GM12878 (cell line): ENCODE data around the gene CHAF1A. TPM values are rescaled to one million over a fixed set of nuclear protein-coding genes. Genes with fewer than 3 reads are reported as not detected.

Experiments used
- ATAC-seq: fragments of 200-7000 bp; cut with Tn5 transposase; 3 replicates; pipeline ENCODE4 v1.9.1; 2020; ENCODE audit warnings: mild to moderate bottlenecking, moderate library complexity
- BruUV-seq: library from RNA; stranded (reverse); fragments of 400-500 nt; replicated peaks from 2 replicates; lab custom pipeline; 2021; lab: Mats Ljungman, UMichigan
- CTCF ChIA-PET: fragments of 300-600 bp; sonication (Branson Sonifier 250); formaldehyde crosslinking; extraction: SDS; loops from one replicate; lab custom pipeline; 2021; ENCODE audit warnings: inconsistent platforms; lab: Yijun Ruan, JAX
- POLR2A ChIA-PET: fragments of 350-600 bp; formaldehyde crosslinking; extraction: SDS; loops from one replicate; lab custom pipeline; 2021; ENCODE audit warnings: inconsistent platforms; lab: Charles Lee
- RAD21 ChIA-PET: fragments of 300-600 bp; sonication (Branson Sonifier 250); formaldehyde crosslinking; loops from one replicate; lab custom pipeline; 2023; ENCODE audit warnings: antibody characterized with exemption; ENCODE audit not compliant: unreplicated experiment; lab: Charles Lee
- SMC1A ChIA-PET: fragments of 300-600 bp; sonication (Branson Sonifier 250); formaldehyde crosslinking; loops from one replicate; lab custom pipeline; 2023; ENCODE audit not compliant: unreplicated experiment, uncharacterized antibody; lab: Charles Lee
- DNase-seq: peaks from one replicate; pipeline ENCODE4 v3.0.0-alpha.2; 2011; ENCODE audit warnings: low read depth, low spot score
- FAIRE-seq: peaks from 3 replicates; lab custom pipeline; 2011; peaks lifted over from hg19 to GRCh38; lab: Jason Lieb, UNC
- H2AFZ ChIP-seq: 2 replicates; pipeline ENCODE4 v1.6.0; 2011; ENCODE audit warnings: low read depth, low read length, control low read depth; ENCODE audit not compliant: control insufficient read depth
- H3K27ac ChIP-seq: 2 replicates; pipeline ENCODE4 v1.5.1; 2011; ENCODE audit warnings: control low read depth; ENCODE audit not compliant: control insufficient read depth, insufficient read depth
- H3K27me3 ChIP-seq, 2 experiments: replicated peaks in 1 of 2; 2 replicates each; pipeline versions ENCODE4 v1.6.0 to v1.6.1; 2011; ENCODE audit warnings: low read length in 1 of 2; ENCODE audit not compliant: control insufficient read depth in 2 of 2, insufficient read depth in 2 of 2
- H3K36me3 ChIP-seq, 2 experiments: 2 replicates each; pipeline ENCODE4 v1.5.1; 2011; ENCODE audit warnings: low read length in 1 of 2; ENCODE audit not compliant: control insufficient read depth in 2 of 2, insufficient read depth in 2 of 2
- H3K4me1 ChIP-seq: 2 replicates; pipeline ENCODE4 v1.6.1; 2011; ENCODE audit warnings: mild to moderate bottlenecking, low read length, moderate library complexity, mixed read lengths; ENCODE audit not compliant: control insufficient read depth, insufficient read depth
- H3K4me2 ChIP-seq: 2 replicates; pipeline ENCODE4 v1.6.0; 2011; ENCODE audit warnings: control low read depth; ENCODE audit not compliant: control insufficient read depth, insufficient read depth
- H3K4me3 ChIP-seq: fragments of 200-600 bp; sonication (generic); 2 replicates; pipeline ENCODE4 v1.5.1; 2016
- H3K79me2 ChIP-seq: 2 replicates; pipeline ENCODE4 v1.6.0; 2011; ENCODE audit warnings: low read length; ENCODE audit not compliant: control insufficient read depth, insufficient read depth
- H3K9ac ChIP-seq: 2 replicates; pipeline ENCODE4 v1.8.0; 2011; ENCODE audit warnings: low read length, control low read depth, mixed read lengths; ENCODE audit not compliant: control insufficient read depth, insufficient read depth
- H3K9me3 ChIP-seq: replicated peaks from 3 replicates; pipeline ENCODE4 v1.5.1; 2011; ENCODE audit warnings: mild to moderate bottlenecking, low read length; ENCODE audit not compliant: control insufficient read depth, insufficient read depth
- H4K20me1 ChIP-seq: 2 replicates; pipeline ENCODE4 v1.6.0; 2011; ENCODE audit not compliant: control insufficient read depth, insufficient read depth
- CEBPB ChIP-seq, 2 experiments: fragments of 150-350 bp in 1 of 2; IDR thresholded peaks; 2 replicates each; pipeline ENCODE4 v1.6.1; 2012 to 2014; ENCODE audit warnings: low read depth in 2 of 2, low read length in 2 of 2, borderline replicate concordance in 1 of 2, inconsistent platforms in 1 of 2
- HDGF ChIP-seq: fragments of 450-650 bp; IDR thresholded peaks from 2 replicates; pipeline ENCODE4 v1.6.1; 2016; ENCODE audit warnings: antibody characterized with exemption
- POLR2AphosphoS5 ChIP-seq: IDR thresholded peaks from 2 replicates; pipeline ENCODE4 v1.6.1; 2011; ENCODE audit warnings: mild to moderate bottlenecking, low read length, inconsistent platforms
- PRDM15 ChIP-seq: fragments of 450-650 bp; formaldehyde crosslinking; IDR thresholded peaks from 2 replicates; pipeline ENCODE4 v1.4.0; 2020; ENCODE audit warnings: mild to moderate bottlenecking, moderate library complexity
- SP1 ChIP-seq: IDR thresholded peaks from one replicate; pipeline ENCODE4 v1.6.1; 2011; ENCODE audit warnings: low read depth, low read length
- SUPT20H ChIP-seq: IDR thresholded peaks from 2 replicates; pipeline ENCODE4 v1.6.1; 2011; ENCODE audit warnings: low read depth, mild to moderate bottlenecking, low read length, moderate library complexity, borderline replicate concordance; ENCODE audit not compliant: control insufficient read depth
- YY1 ChIP-seq: IDR thresholded peaks from 2 replicates; pipeline ENCODE4 v1.6.1; 2011; ENCODE audit warnings: low read depth, mild to moderate bottlenecking, low read length
- ZNF24 ChIP-seq: fragments of 450-650 bp; IDR thresholded peaks from 2 replicates; pipeline ENCODE4 v1.6.1; 2017; ENCODE audit warnings: antibody characterized with exemption, mild to moderate bottlenecking
- WGBS: methylation state at CpG from one replicate; pipeline ENCODE4 v1.1.6; 2016; ENCODE audit warnings: low lambda C conversion rate; ENCODE audit not compliant: insufficient replicate concordance, insufficient coverage; ENCODE audit errors: missing lambda C conversion rate; 5-methylcytosine and 5-hydroxymethylcytosine counted together
- in situ Hi-C: fragments of 300-500 bp; cut with MboI; formaldehyde crosslinking; loops from 9 replicates; pipeline ENCODE4 v1.14.3; 2018; ENCODE audit warnings: mixed read lengths
- intact Hi-C: fragments of 100-400 bp; cut with micrococcal nuclease; formaldehyde crosslinking; loops from one replicate; pipeline ENCODE4 v1.14.2; 2022; ENCODE audit not compliant: unreplicated experiment
- polyA plus RNA-seq, 11 experiments: library from polyadenylated mRNA; depleted of rRNA in 4 of 11; unstranded in 6 of 11; stranded (reverse) in 5 of 11; fragments of >200 nt; fragmentation: Nextera tagmentation in 4 of 11; fragmentation: Illumina TruSeq in 1 of 11; extraction: Ambion mirVana in 4 of 11; extraction: Trizol in 1 of 11; gene quantifications; 1 replicate in 1 of 11; 2 replicates in 10 of 11; pipeline versions ENCODE4 v1.2.1 to v1.2.3, GENCODE V29; 2011 to 2016; ENCODE audit warnings: inconsistent platforms in 2 of 11, missing spikeins in 2 of 11, low read depth in 1 of 11
- total RNA-seq, 4 experiments: library from RNA; depleted of rRNA in 3 of 4; stranded (reverse); fragments of >200 nt in 3 of 4; fragmentation: Illumina TruSeq in 1 of 4; extraction: Trizol in 1 of 4; gene quantifications; 2 replicates each; pipeline versions ENCODE4 v1.2.1 to v1.2.3, GENCODE V29; 2013 to 2021
- TF ChIP-seq, protein P1 (sequence below): fragments of 450-650 bp; IDR thresholded peaks from 2 replicates; pipeline ENCODE4 v1.6.1; 2016; ENCODE audit warnings: mild to moderate bottlenecking
- TF ChIP-seq, protein P2 (sequence below): IDR thresholded peaks from 2 replicates; pipeline ENCODE4 v1.6.1; 2012; ENCODE audit warnings: improper control_type of control experiment, low read depth, low read length; ENCODE audit not compliant: insufficient replicate concordance

CHAF1A gene
- total and polyA plus RNA-seq, 10 of the 15 experiments (the other 5 are each of a cell fraction or from before 2014, with no cell fraction given), result 1.3 to 69.1 (median 34.2) TPM

GRCh38 chr19:4487572-4487971 is 85.1 kb downstream of the CHAF1A start:
- Histone ChIP-seq H3K4me1 (no peaks in the 10 kb centered on the region), H3K4me3 (no peak overlapping the region), H3K9me3 (no peaks in the 10 kb centered on the region), H3K9ac (no peak overlapping the region), H3K4me2 (no peak overlapping the region), H3K79me2 (no peaks in the 10 kb centered on the region), H3K36me3 (peaks cover 9 to 11% of the 10 kb centered on the region in 2 experiments; a peak in 3 of 4 replicates), H4K20me1 (no peaks in the 10 kb centered on the region), H3K27ac (no peak overlapping the region), H3K27me3 (no peaks in the 10 kb centered on the region), H2AFZ (no peak overlapping the region)
- FAIRE-seq (no peak), ATAC-seq (no peak), DNase-seq (no peak)
- in situ Hi-C loops, result no loop called here
- intact Hi-C loops, result no loop called here
- ChIA-PET POLR2A (no interaction called here), CTCF (no interaction called here), SMC1A (no interaction called here), RAD21 (no interaction called here)
- no peak for TF ChIP-seq HDGF
- no peak for TF ChIP-seq YY1
- TF ChIP-seq, protein P1, sequence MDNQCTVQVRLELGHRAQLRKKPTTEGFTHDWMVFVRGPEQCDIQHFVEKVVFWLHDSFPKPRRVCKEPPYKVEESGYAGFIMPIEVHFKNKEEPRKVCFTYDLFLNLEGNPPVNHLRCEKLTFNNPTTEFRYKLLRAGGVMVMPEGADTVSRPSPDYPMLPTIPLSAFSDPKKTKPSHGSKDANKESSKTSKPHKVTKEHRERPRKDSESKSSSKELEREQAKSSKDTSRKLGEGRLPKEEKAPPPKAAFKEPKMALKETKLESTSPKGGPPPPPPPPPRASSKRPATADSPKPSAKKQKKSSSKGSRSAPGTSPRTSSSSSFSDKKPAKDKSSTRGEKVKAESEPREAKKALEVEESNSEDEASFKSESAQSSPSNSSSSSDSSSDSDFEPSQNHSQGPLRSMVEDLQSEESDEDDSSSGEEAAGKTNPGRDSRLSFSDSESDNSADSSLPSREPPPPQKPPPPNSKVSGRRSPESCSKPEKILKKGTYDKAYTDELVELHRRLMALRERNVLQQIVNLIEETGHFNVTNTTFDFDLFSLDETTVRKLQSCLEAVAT, result no peak
- TF ChIP-seq, protein P2, sequence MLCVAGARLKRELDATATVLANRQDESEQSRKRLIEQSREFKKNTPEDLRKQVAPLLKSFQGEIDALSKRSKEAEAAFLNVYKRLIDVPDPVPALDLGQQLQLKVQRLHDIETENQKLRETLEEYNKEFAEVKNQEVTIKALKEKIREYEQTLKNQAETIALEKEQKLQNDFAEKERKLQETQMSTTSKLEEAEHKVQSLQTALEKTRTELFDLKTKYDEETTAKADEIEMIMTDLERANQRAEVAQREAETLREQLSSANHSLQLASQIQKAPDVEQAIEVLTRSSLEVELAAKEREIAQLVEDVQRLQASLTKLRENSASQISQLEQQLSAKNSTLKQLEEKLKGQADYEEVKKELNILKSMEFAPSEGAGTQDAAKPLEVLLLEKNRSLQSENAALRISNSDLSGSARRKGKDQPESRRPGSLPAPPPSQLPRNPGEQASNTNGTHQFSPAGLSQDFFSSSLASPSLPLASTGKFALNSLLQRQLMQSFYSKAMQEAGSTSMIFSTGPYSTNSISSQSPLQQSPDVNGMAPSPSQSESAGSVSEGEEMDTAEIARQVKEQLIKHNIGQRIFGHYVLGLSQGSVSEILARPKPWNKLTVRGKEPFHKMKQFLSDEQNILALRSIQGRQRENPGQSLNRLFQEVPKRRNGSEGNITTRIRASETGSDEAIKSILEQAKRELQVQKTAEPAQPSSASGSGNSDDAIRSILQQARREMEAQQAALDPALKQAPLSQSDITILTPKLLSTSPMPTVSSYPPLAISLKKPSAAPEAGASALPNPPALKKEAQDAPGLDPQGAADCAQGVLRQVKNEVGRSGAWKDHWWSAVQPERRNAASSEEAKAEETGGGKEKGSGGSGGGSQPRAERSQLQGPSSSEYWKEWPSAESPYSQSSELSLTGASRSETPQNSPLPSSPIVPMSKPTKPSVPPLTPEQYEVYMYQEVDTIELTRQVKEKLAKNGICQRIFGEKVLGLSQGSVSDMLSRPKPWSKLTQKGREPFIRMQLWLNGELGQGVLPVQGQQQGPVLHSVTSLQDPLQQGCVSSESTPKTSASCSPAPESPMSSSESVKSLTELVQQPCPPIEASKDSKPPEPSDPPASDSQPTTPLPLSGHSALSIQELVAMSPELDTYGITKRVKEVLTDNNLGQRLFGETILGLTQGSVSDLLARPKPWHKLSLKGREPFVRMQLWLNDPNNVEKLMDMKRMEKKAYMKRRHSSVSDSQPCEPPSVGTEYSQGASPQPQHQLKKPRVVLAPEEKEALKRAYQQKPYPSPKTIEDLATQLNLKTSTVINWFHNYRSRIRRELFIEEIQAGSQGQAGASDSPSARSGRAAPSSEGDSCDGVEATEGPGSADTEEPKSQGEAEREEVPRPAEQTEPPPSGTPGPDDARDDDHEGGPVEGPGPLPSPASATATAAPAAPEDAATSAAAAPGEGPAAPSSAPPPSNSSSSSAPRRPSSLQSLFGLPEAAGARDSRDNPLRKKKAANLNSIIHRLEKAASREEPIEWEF, result no peak
- TF ChIP-seq POLR2AphosphoS5, result no peak
- TF ChIP-seq SP1, result no peak
- no peak for TF ChIP-seq CEBPB (IDR thresholded peaks at IDR 0.05; ENCODE audit: borderline replicate concordance in 1 of 2, low read depth in 2 of 2, low read length in 2 of 2)
- TF ChIP-seq SUPT20H, result no peak
- TF ChIP-seq PRDM15, result no peak
- no peak for TF ChIP-seq ZNF24
- no TSS peak for BruUV-seq
- 90% methylated on average over 11 of the region's 11 CpGs for WGBS
